T-helper 17 cell (primary cell): Measurements from ENCODE around the gene MBTPS2. TPM values are rescaled to one million over a fixed set of nuclear protein-coding genes. Genes with fewer than 3 reads are reported as not detected.

Experiments
- ATAC-seq: fragments of 150-1000 bp; cut with Tn5 transposase; 2 replicates; pipeline ENCODE4 v1.10.0; 2021; ENCODE audit warnings: mild to moderate bottlenecking, moderate library complexity
- DNase-seq, 3 donors: peaks; one replicate each; pipeline versions ENCODE4 v3.0.0 to v3.0.0-alpha.2; 2020 to 2021
- H3K9me3 ChIP-seq: one replicate; pipeline ENCODE4 v1.7.0; 2013; ENCODE audit warnings: low read length, mild to moderate bottlenecking; ENCODE audit not compliant: control insufficient read depth, poor library complexity, severe bottlenecking
- H3K27ac Mint-ChIP-seq: one replicate; pipeline ENCODE4 v1.8.0; 2022; ENCODE audit warnings: mild to moderate bottlenecking, moderate library complexity, mixed read lengths
- H3K27me3 Mint-ChIP-seq: one replicate; pipeline ENCODE4 v1.8.0; 2022; ENCODE audit warnings: mixed read lengths
- H3K36me3 Mint-ChIP-seq: one replicate; pipeline ENCODE4 v1.8.0; 2022; ENCODE audit warnings: low read depth, mixed read lengths
- H3K4me1 Mint-ChIP-seq: one replicate; pipeline ENCODE4 v1.8.0; 2022; ENCODE audit warnings: mild to moderate bottlenecking, mixed read lengths
- H3K4me3 Mint-ChIP-seq: one replicate; pipeline ENCODE4 v1.8.0; 2022; ENCODE audit warnings: mild to moderate bottlenecking, moderate library complexity, mixed read lengths
- total RNA-seq, 4 donors: library from RNA in 2 of 4; stranded (reverse) in 2 of 4; gene quantifications; one replicate each; pipeline ENCODE4 v1.2.3 and lab custom pipeline; 2022 to 2026

The MBTPS2 gene
- total RNA-seq, 2 donors from 2014 or later = 4.1 to 4.3 TPM

GRCh38 chrX:21930986-21931385 lies 91.6 kb downstream of the MBTPS2 start:
- Mint-ChIP-seq H3K4me1 (no peaks in the 10 kb centered on the region), H3K4me3 (no peak overlapping the region), H3K36me3 (peaks cover 2% of the 10 kb centered on the region), H3K27ac (no peak overlapping the region), H3K27me3 (no peaks in the 10 kb centered on the region)
- ATAC-seq (no peak), DNase-seq (no peak)
- H3K9me3 ChIP-seq = no peaks in the 10 kb centered on the region

GRCh38 chrX:21932292-21933002 lies 93.0 kb downstream of the MBTPS2 start:
- peaks cover 2% of the 10 kb centered on the region for H3K36me3 Mint-ChIP-seq
- no peaks in the 10 kb centered on the region for H3K9me3 ChIP-seq
- DNase-seq (no peak), ATAC-seq (no peak)
- H3K27ac Mint-ChIP-seq = no peak overlapping the region
- no peaks in the 10 kb centered on the region for H3K27me3 Mint-ChIP-seq
- H3K4me1 Mint-ChIP-seq = no peaks in the 10 kb centered on the region
- no peak overlapping the region for H3K4me3 Mint-ChIP-seq

- no peak for DNase-seq
- Mint-ChIP-seq H3K4me3 (no peak overlapping the region), H3K36me3 (peaks cover 2% of the 10 kb centered on the region), H3K4me1 (no peaks in the 10 kb centered on the region), H3K27me3 (no peaks in the 10 kb centered on the region), H3K27ac (no peak overlapping the region)
- H3K9me3 ChIP-seq = no peaks in the 10 kb centered on the region
- no peak for ATAC-seq
These were observed 93.7 kb downstream of the MBTPS2 start for GRCh38 chrX:21933077-21933476.

- DNase-seq (no peak), ATAC-seq (no peak)
- Mint-ChIP-seq H3K27me3 (no peaks in the 10 kb centered on the region), H3K4me3 (no peak overlapping the region), H3K4me1 (peaks cover 2% of the 10 kb centered on the region), H3K27ac (no peak overlapping the region), H3K36me3 (no peaks in the 10 kb centered on the region)
- no peaks in the 10 kb centered on the region for H3K9me3 ChIP-seq
These were observed 95.0 kb downstream of the MBTPS2 start for GRCh38 chrX:21934414-21934813.

Other genes starting within 250 kb of the MBTPS2 start
- gene KLHL34, start 181.3 kb upstream of the MBTPS2 start, total RNA-seq = under 1 TPM; 0.50 to 0.73 TPM
- not detected for gene SMPX, start 81.5 kb upstream of the MBTPS2 start, total RNA-seq
- gene YY2, start 16.4 kb downstream of the MBTPS2 start, total RNA-seq = 1 to 10 TPM in 1 of 2 donors, under 1 TPM in 1; 0.68 to 1.0 TPM
- 10 to 100 TPM; 15.6 to 19.6 TPM for gene SMS, start 101.1 kb downstream of the MBTPS2 start, total RNA-seq
- gene PHEX, start 192.7 kb downstream of the MBTPS2 start, total RNA-seq = under 1 TPM; 0.32 to 0.91 TPM